Stomach (tissue), 9 donors: Measurements from ENCODE around the gene TAS1R2. TPM values are rescaled to one million over a fixed set of nuclear protein-coding genes. Genes with fewer than 3 reads are reported as not detected.

ENCODE experiments used
- DNase-seq, 2 donors: peaks; one replicate each; pipeline versions ENCODE4 v3.0.0 to v3.0.0-alpha.2; 2013 to 2019
- H3K27ac ChIP-seq, 5 donors: fragments of 200-600 bp in 4 of 5; sonication (generic) in 4 of 5; one replicate each; pipeline ENCODE4 v1.5.1; 2013 to 2019; ENCODE audit warnings: mild to moderate bottlenecking in 1 of 5, moderate library complexity in 1 of 5
- H3K27me3 ChIP-seq, 3 donors: fragments of 200-600 bp; sonication (generic); one replicate each; pipeline ENCODE4 v1.5.1; 2017 to 2019; ENCODE audit warnings: mixed run types in 1 of 3
- H3K36me3 ChIP-seq, 4 donors: fragments of 200-600 bp; sonication (generic); 1 replicate in 3 of 4; 2 replicates in 1 of 4; pipeline ENCODE4 v1.5.1; 2016 to 2019
- H3K4me1 ChIP-seq, 4 donors: fragments of 200-600 bp; sonication (generic); one replicate each; pipeline ENCODE4 v1.5.1; 2016 to 2019
- H3K4me3 ChIP-seq, 4 donors: fragments of 200-600 bp; sonication (generic) in 3 of 4; one replicate each; pipeline ENCODE4 v1.5.1; 2016 to 2019; ENCODE audit warnings: mild to moderate bottlenecking in 1 of 4
- H3K9me3 ChIP-seq, 4 donors: fragments of 200-600 bp; sonication (generic); one replicate each; pipeline ENCODE4 v1.5.1; 2016 to 2019
- CTCF ChIP-seq, 7 experiments: fragments of 450-650 bp in 4 of 7; fragments of 200-600 bp in 3 of 7; sonication (generic) in 3 of 7; IDR thresholded peaks; one replicate each; pipeline ENCODE4 v1.5.1; 2016 to 2019; ENCODE audit warnings: antibody characterized with exemption in 7 of 7, control low read depth in 2 of 7, mild to moderate bottlenecking in 1 of 7
- EP300 ChIP-seq: sonication (generic); formaldehyde crosslinking; IDR thresholded peaks from one replicate; pipeline ENCODE4 v1.6.1; 2017; ENCODE audit warnings: antibody characterized with exemption
- POLR2A ChIP-seq, 4 donors: fragments of 450-650 bp; IDR thresholded peaks; one replicate each; pipeline ENCODE4 v1.6.1; 2016; ENCODE audit warnings: antibody characterized with exemption in 4 of 4, control low read depth in 2 of 4, mild to moderate bottlenecking in 1 of 4, moderate library complexity in 1 of 4
- POLR2AphosphoS5 ChIP-seq, 3 donors: sonication (generic); formaldehyde crosslinking; IDR thresholded peaks; one replicate each; pipeline ENCODE4 v1.6.1; 2016; ENCODE audit warnings: antibody characterized with exemption in 3 of 3
- WGBS, 5 donors: extraction: QIAGEN DNeasy Blood & Tissue Kit in 3 of 5; methylation state at CpG; one replicate each; pipeline versions ENCODE4 v1.1.5 to v1.1.7; 2013 to 2018; 5-methylcytosine and 5-hydroxymethylcytosine counted together
- intact Hi-C: fragments of 100-400 bp; cut with DNase I; formaldehyde crosslinking; loops from one replicate; pipeline ENCODE4 v1.15.1; 2023; ENCODE audit warnings: low total_unique reads
- polyA plus RNA-seq, 3 donors: library from polyadenylated mRNA; stranded (reverse); fragments of 200-250 nt; gene quantifications; one replicate each; pipeline ENCODE4 v1.2.3, GENCODE V29; 2013
- total RNA-seq, 5 donors: library from RNA; depleted of rRNA; stranded (reverse); fragments of >200 nt; gene quantifications; one replicate each; pipeline versions ENCODE4 v1.1.0 to v1.2.3, GENCODE V29; 2014 to 2016
- donor health status: healthy with polysubstance abuse.
- donor health status: Bipolar disorder and iron deficiency.
- donor health status: healthy.

Gene TAS1R2
- total and polyA plus RNA-seq, 8 donors: 9.9 TPM; not detected in 7

- intact Hi-C loops: no loop called here
- WGBS, 5 donors: 49 to 55% (median 52%) methylated on average over 14 of the region's 14 CpGs
- H3K4me1 ChIP-seq: no peaks in the 10 kb centered on the region
- peak; percentile 78 to 86 for DNase-seq
- H3K9me3 ChIP-seq: no peaks in the 10 kb centered on the region
- no peaks in the 10 kb centered on the region for H3K27me3 ChIP-seq
- peaks cover 0 to 59% (median 31%) of the 10 kb centered on the region in 4 donors for H3K36me3 ChIP-seq
- no peak overlapping the region for H3K27ac ChIP-seq
- TF ChIP-seq CTCF (IDR thresholded peaks at IDR 0.05) (peak in 5 of 7 experiments; percentile 83 to 96 (median 86)), EP300 (no peak)
- no peak overlapping the region for H3K4me3 ChIP-seq
These were observed 24.4 kb upstream of the TAS1R2 start for GRCh38 chr1:18883636-18884418.

GRCh38 chr1:18883079-18883478 is 23.6 kb upstream of the TAS1R2 start:
- no peak for DNase-seq
- H3K4me3 ChIP-seq: no peak overlapping the region
- H3K9me3 ChIP-seq: no peaks in the 10 kb centered on the region
- H3K27ac ChIP-seq: no peak overlapping the region
- H3K36me3 ChIP-seq: peaks cover 0 to 51% (median 28%) of the 10 kb centered on the region in 4 donors
- WGBS, 5 donors: 91 to 96% (median 94%) methylated on average over 18 to 23 of the region's 23 CpGs
- intact Hi-C loops: no loop called here
- H3K27me3 ChIP-seq: no peaks in the 10 kb centered on the region
- no peaks in the 10 kb centered on the region for H3K4me1 ChIP-seq
- no peak for TF ChIP-seq POLR2AphosphoS5 (IDR thresholded peaks at IDR 0.05)
- TF ChIP-seq CTCF (IDR thresholded peaks at IDR 0.05): no peak
- TF ChIP-seq EP300: no peak
- no peak for TF ChIP-seq POLR2A (IDR thresholded peaks at IDR 0.05)

- Histone ChIP-seq H3K4me1 (no peaks in the 10 kb centered on the region), H3K27ac (no peak overlapping the region), H3K36me3 (peaks cover 0 to 47% (median 28%) of the 10 kb centered on the region in 4 donors), H3K4me3 (no peak overlapping the region), H3K9me3 (no peaks in the 10 kb centered on the region), H3K27me3 (no peaks in the 10 kb centered on the region)
- intact Hi-C loops: no loop called here
- WGBS, 5 donors: 79 to 96% (median 88%) methylated on average over 7 to 8 of the region's 8 CpGs
- TF ChIP-seq EP300 (no peak), POLR2A (IDR thresholded peaks at IDR 0.05) (no peak), CTCF (IDR thresholded peaks at IDR 0.05) (no peak), POLR2AphosphoS5 (IDR thresholded peaks at IDR 0.05) (no peak)
- DNase-seq: no peak
These were observed 23.0 kb upstream of the TAS1R2 start for GRCh38 chr1:18882486-18882885.

GRCh38 chr1:18881642-18882431 is 22.4 kb upstream of the TAS1R2 start:
- TF ChIP-seq POLR2AphosphoS5 (IDR thresholded peaks at IDR 0.05) (no peak), CTCF (IDR thresholded peaks at IDR 0.05) (no peak), EP300 (no peak), POLR2A (IDR thresholded peaks at IDR 0.05) (no peak)
- no peaks in the 10 kb centered on the region for H3K9me3 ChIP-seq
- H3K4me1 ChIP-seq: no peaks in the 10 kb centered on the region
- no peak for DNase-seq
- intact Hi-C loops: no loop called here
- H3K4me3 ChIP-seq: no peak overlapping the region
- no peaks in the 10 kb centered on the region for H3K27me3 ChIP-seq
- H3K36me3 ChIP-seq: peaks cover 0 to 50% (median 28%) of the 10 kb centered on the region in 4 donors
- no peak overlapping the region for H3K27ac ChIP-seq
- 83 to 94% (median 92%) methylated on average over 23 to 24 of the region's 24 CpGs for WGBS, 5 donors
